Panc1 (cell line): ENCODE results near the gene TRIB2. TPM values are rescaled to one million over a fixed set of nuclear protein-coding genes. Genes with fewer than 3 reads are reported as not detected.

ENCODE experiments used
- ATAC-seq: fragments of 200-7000 bp; cut with Tn5 transposase; 2 replicates; pipeline ENCODE4 v1.9.1; 2020; ENCODE audit warnings: mild to moderate bottlenecking, moderate library complexity
- BruUV-seq: library from RNA; stranded (reverse); fragments of 400-500 nt; replicated peaks from 2 replicates; lab custom pipeline; 2021; lab: Mats Ljungman, UMichigan
- CTCF ChIA-PET: fragments of 300-600 bp; sonication (Branson Sonifier 250); formaldehyde crosslinking; loops from one replicate; lab custom pipeline; 2022; ENCODE audit warnings: antibody characterized with exemption; lab: Charles Lee
- POLR2A ChIA-PET: fragments of 300-600 bp; sonication (Branson Sonifier 250); formaldehyde crosslinking; loops from one replicate; lab custom pipeline; 2022; ENCODE audit warnings: antibody characterized with exemption; lab: Charles Lee
- DNase-seq: peaks from one replicate; pipeline ENCODE4 v3.0.0-alpha.2; 2010; ENCODE audit warnings: low read depth, low spot score
- H3K27ac ChIP-seq: 2 replicates; pipeline ENCODE4 v1.5.1; 2011; ENCODE audit warnings: mild to moderate bottlenecking, low read length, inconsistent platforms
- H3K27me3 ChIP-seq: fragments of 200-500 bp; sonication (Bioruptor generic); 2 replicates; pipeline ENCODE4 v1.6.0; 2014; ENCODE audit warnings: low read length, inconsistent platforms; ENCODE audit not compliant: control insufficient read depth, insufficient read depth
- H3K36me3 ChIP-seq: fragments of 200-500 bp; sonication (Bioruptor generic); 2 replicates; pipeline ENCODE4 v1.5.1; 2014; ENCODE audit warnings: inconsistent platforms, mild to moderate bottlenecking, low read length, moderate library complexity; ENCODE audit not compliant: control insufficient read depth, insufficient read depth
- H3K4me1 ChIP-seq: 2 replicates; pipeline ENCODE4 v1.5.1; 2011; ENCODE audit warnings: inconsistent platforms, mild to moderate bottlenecking, low read length, moderate library complexity; ENCODE audit not compliant: control insufficient read depth, insufficient read depth
- H3K4me3 ChIP-seq, 2 experiments: 2 replicates each; pipeline ENCODE4 v1.5.1; 2011 to 2012; ENCODE audit warnings: low read depth in 2 of 2, low read length in 2 of 2, mild to moderate bottlenecking in 2 of 2, inconsistent platforms in 1 of 2, moderate library complexity in 1 of 2
- H3K9me3 ChIP-seq: fragments of 200-500 bp; sonication (Bioruptor generic); 2 replicates; pipeline ENCODE4 v1.5.1; 2014; ENCODE audit warnings: low read depth, mild to moderate bottlenecking, inconsistent platforms, low read length, moderate library complexity; ENCODE audit not compliant: control insufficient read depth, insufficient read depth
- CTCF ChIP-seq: fragments of 450-650 bp; IDR thresholded peaks from 2 replicates; pipeline ENCODE4 v1.5.1; 2017; ENCODE audit warnings: mild to moderate bottlenecking
- POLR2AphosphoS5 ChIP-seq: IDR thresholded peaks from 2 replicates; pipeline ENCODE4 v1.6.1; 2012; ENCODE audit warnings: mild to moderate bottlenecking, low read depth, low read length, moderate library complexity
- REST ChIP-seq, 2 experiments: IDR thresholded peaks; 2 replicates each; pipeline ENCODE4 v1.6.1; 2011 to 2012; ENCODE audit warnings: low read depth in 2 of 2, control low read depth in 1 of 2, low read length in 1 of 2, mild to moderate bottlenecking in 1 of 2, moderate library complexity in 1 of 2; ENCODE audit not compliant: insufficient read depth in 1 of 2
- SIN3A ChIP-seq: IDR thresholded peaks from 2 replicates; pipeline ENCODE4 v1.6.1; 2012; ENCODE audit warnings: low read depth, mild to moderate bottlenecking, low read length, moderate library complexity, borderline replicate concordance; ENCODE audit not compliant: insufficient read depth
- TCF7L2 ChIP-seq: IDR thresholded peaks from 2 replicates; pipeline ENCODE4 v1.6.1; 2011; ENCODE audit warnings: mild to moderate bottlenecking, low read depth, low read length, inconsistent platforms
- in situ Hi-C: cut with HindIII; loops from 2 replicates; pipeline ENCODE4 v1.10.0; 2016; ENCODE audit warnings: low sequenced_read_pairs, low pct_unique_long_range_greater_than_20kb
- intact Hi-C: fragments of 100-400 bp; cut with micrococcal nuclease; formaldehyde crosslinking; loops from one replicate; pipeline ENCODE4 v1.10.0; 2022; ENCODE audit not compliant: unreplicated experiment
- total RNA-seq: library from RNA; stranded (reverse); gene quantifications from one replicate; pipeline ENCODE4 v1.2.1, GENCODE V29; 2021; ENCODE audit not compliant: unreplicated experiment

The TRIB2 gene
- total RNA-seq, 1 experiment from 2014 or later, result 43.2 TPM

GRCh38 chr2:12767996-12768624, 51.4 kb downstream of the TRIB2 start:
- ATAC-seq, result no peak
- BruUV-seq, result no TSS peak
- POLR2A ChIA-PET, result no interaction called here
- Histone ChIP-seq H3K9me3 (no peaks in the 10 kb centered on the region), H3K27ac (no peak overlapping the region), H3K4me3 (no peak overlapping the region), H3K27me3 (no peaks in the 10 kb centered on the region), H3K36me3 (no peaks in the 10 kb centered on the region), H3K4me1 (no peaks in the 10 kb centered on the region)
- TF ChIP-seq POLR2AphosphoS5 (no peak), CTCF (no peak), TCF7L2 (no peak)
- intact Hi-C loops, result no loop called here
- CTCF ChIA-PET, result interaction anchor here (0.6 kb wide), 1 partner anchor 10 kb away, joined by 3 read pairs; no protein-coding TSS in a partner anchor
- no peak for DNase-seq
- in situ Hi-C loops, result no loop called here

- ChIA-PET CTCF (no interaction called here), POLR2A (no interaction called here)
- intact Hi-C loops, result no loop called here
- Histone ChIP-seq H3K4me3 (no peak overlapping the region), H3K9me3 (no peaks in the 10 kb centered on the region), H3K36me3 (no peaks in the 10 kb centered on the region), H3K27me3 (no peaks in the 10 kb centered on the region), H3K27ac (no peak overlapping the region), H3K4me1 (no peaks in the 10 kb centered on the region)
- ATAC-seq (no peak), DNase-seq (no peak)
- in situ Hi-C loops, result no loop called here
- TF ChIP-seq TCF7L2 (no peak), POLR2AphosphoS5 (no peak), SIN3A (no peak), CTCF (no peak), REST (IDR thresholded peaks at IDR 0.05; ENCODE audit: insufficient read depth in 1 of 2, low read depth in 2 of 2, low read length in 1 of 2) (no peak)
- no TSS peak for BruUV-seq
Observed at GRCh38 chr2:12769492-12770105, 52.9 kb downstream of the TRIB2 start.
